ENCODE results near the gene DOK5.

Gene DOK5

GRCh38 chr20:54619682-54620081 is 144.3 kb downstream of the DOK5 start:
- DNase-seq = no peak

- DNase-seq = no peak
These were observed 145.2 kb downstream of the DOK5 start for GRCh38 chr20:54620611-54621010.

- no peak for DNase-seq
These were observed 147.2 kb downstream of the DOK5 start for GRCh38 chr20:54622333-54623295.

DNA sequence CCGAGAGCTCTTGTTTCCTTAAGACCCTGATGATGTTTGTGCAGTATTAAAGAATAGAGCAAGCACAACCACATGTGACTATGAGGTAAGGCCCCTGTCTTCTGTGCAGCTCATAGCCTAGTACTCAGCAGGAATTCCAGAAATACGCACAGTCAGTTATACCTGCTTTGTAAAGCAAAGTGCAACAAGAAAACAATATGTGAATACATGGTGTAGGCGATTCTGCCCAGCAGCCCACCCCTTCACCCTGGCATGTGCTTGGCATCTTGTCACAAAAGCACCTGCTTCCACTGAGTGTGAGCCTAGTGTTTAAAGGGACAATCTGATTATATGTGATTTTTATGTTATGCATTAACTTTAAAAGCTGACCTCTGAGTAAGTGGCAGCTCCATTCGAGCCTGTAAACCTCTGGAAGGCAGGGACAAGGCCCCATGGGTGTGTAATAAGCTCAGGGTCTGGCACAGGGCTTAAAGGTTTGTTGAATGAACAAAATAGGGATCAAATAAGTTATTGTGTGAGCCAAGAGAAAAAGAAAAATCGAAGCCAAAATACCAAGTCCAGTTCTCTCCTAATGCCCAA is 148.7 kb downstream of the DOK5 start:
- no peak for DNase-seq

- DNase-seq = peak; percentile 80
These were observed 149.5 kb downstream of the DOK5 start for GRCh38 chr20:54624706-54625390.

GRCh38 chr20:54625497-54625896 is 150.1 kb downstream of the DOK5 start:
- DNase-seq = no peak

GRCh38 chr20:54626126-54626525 is 150.7 kb downstream of the DOK5 start:
- DNase-seq = no peak

- DNase-seq = no peak
These were observed 154.2 kb downstream of the DOK5 start for GRCh38 chr20:54629632-54630031.

DNA sequence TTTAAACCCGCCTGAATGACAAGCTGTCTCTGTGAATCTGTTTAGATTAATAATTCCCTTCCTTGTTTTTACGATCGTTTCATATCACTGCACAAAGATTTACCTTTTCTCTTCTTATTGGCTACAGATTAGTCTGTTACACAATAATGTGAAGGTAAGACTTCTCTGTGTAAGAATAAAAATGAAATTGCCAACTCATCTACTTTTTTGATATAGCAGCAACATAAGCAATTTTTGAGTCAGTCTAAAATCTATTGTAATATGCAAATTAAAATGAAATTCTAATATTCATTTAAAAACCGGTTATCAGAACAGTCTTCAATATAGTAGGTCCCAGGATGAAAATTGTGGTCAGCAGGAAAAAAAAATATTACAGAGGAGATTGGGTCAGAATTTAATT is 155.2 kb downstream of the DOK5 start:
- DNase-seq = no peak

DNA sequence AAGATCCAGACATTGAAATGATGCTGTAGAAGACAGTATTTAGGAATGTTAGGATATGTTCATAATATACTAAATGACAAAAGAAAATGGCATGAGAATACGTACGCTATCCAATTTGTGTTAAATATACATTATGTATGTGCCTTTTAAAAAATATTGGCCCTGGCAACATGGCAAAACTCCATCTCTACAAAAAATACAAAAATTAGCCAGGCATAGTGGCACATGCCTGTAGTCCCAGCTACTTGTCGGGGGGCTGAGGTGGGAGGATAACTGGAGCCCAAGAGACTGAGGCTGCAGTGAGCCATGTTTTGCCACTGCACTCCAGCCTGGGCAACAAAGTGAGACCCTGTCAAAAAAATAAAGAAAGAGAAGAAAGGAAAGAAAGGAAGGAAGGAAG is 155.7 kb downstream of the DOK5 start:
- no peak for DNase-seq

GRCh38 chr20:54633374-54634355 is 158.3 kb downstream of the DOK5 start:
- no peak for DNase-seq

DNA sequence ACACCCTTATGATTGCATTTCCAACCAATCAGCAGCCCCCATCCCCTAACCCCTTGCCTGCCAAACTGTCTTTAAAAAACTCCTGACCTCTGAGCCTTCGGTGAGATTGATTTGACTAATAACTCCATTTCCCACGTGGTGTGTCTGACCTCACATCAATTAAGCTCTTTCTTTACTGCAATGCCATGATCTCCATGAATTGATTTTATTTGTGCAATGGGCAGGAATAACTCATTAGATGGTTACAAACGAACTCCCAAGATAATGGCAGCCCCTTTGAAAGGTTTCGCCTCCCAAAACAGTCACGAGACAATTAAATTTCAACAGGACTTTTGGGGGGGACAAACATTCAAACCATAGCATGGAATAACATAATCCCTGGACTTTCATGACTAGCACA is 161.2 kb downstream of the DOK5 start:
- DNase-seq = no peak

DNA sequence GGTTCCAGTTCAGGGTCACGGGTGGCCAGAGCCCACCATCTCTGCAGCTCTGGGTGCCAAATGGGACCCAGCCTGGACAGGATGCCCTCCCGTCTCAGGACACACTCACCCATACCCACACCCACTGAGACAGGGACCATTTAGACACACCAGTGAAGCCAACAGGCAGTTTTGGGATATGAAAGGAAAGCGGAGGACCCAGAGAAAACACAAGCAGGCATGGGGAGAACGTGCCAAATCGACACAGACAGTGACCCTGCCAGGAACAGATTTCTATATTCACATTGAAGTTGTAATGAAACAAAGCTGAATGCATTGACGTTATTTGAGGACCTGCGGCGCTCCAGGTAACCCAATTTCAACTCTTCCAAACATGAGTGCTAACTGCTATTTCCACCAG is 164.5 kb downstream of the DOK5 start:
- no peak for DNase-seq

DNA sequence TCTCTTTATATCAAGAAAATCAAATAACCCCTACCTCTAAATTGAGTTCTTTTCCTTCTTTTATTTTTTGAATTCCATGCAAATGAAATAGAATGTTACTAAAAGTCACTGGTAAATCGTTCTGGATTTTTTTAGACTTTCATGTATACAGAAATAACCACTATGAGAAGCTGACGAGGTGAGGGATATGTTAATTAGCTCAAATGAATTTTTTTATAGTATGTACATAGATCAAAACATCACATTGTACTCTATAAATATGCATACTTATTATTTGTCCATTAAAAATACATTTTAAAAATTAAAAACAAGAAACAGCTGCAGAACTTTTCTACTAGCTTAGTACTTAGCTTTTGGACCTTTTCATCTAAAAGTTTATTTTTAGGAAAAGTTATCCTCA is 165.4 kb downstream of the DOK5 start:
- DNase-seq = no peak

GRCh38 chr20:54642864-54643667 is 167.7 kb downstream of the DOK5 start:
- DNase-seq = no peak

DNA sequence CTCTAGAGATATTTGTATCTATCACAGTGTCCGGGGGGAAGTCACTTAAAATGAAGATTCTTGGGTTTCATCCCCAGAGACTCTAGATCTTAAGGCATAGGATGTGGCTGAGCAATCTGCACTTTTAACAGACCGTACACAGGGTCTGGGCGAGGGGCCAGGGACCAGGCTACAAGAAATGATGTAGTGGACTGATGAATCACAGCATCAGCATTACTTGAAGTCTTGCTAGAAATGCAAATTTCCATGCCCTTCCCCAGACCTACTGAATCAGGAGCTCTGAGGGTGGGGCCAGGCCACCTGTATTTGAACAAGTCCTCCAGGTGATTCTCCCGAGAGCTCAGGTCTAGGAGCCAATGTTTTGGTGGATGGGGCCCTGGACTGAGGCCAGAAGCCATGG is 168.4 kb downstream of the DOK5 start:
- no peak for DNase-seq

DNA sequence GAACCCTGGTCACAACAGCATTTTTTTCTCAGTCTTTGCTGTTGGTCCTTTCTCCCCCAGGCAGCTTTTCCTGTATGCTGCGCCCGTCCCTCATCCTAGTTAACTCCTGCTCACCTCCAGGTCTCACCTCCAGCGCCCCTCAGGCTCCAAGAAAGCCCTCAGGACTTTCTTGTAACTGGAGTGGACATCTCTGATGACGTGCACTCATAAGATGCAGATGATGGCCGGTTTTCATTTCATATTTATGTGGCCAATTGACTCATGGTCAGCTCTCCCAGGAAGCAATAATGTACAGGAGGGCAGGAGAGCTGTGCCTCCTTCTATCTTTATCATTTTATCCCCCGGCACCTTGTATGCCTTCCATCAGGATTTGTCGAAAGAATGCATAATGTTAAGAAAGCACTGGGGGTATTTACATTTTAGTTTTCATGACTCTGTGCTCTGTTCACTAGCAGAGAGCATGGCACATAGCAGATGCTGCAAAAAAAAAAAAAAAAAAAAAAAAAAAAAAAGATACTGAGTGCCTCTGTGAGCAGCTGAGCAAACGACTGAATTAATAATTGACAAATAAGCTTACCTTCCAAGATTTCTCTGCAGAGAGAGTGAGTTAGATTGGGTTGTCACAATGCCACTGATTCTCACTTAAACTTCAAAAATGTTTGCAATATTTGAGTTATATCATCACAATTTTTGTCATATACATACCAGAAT is 170.2 kb downstream of the DOK5 start:
- DNase-seq = no peak

DNA sequence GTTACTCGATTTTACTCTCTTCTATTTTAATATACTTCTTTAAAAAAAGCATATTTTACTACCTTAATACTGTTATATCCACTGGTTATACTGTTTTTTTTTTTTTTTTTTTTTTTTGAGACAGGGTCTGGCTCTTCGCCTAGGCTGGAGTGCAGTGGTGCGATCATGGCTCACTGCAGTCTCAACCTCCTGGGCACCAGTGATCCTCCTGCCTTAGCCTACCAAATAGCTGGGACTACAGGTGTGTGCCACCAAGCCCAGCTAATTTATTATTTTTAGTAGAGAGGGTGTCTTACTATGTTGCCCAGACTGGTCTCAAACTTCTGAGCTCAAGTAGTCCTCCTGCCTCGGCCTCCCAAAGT is 170.7 kb downstream of the DOK5 start:
- DNase-seq = no peak

DNA sequence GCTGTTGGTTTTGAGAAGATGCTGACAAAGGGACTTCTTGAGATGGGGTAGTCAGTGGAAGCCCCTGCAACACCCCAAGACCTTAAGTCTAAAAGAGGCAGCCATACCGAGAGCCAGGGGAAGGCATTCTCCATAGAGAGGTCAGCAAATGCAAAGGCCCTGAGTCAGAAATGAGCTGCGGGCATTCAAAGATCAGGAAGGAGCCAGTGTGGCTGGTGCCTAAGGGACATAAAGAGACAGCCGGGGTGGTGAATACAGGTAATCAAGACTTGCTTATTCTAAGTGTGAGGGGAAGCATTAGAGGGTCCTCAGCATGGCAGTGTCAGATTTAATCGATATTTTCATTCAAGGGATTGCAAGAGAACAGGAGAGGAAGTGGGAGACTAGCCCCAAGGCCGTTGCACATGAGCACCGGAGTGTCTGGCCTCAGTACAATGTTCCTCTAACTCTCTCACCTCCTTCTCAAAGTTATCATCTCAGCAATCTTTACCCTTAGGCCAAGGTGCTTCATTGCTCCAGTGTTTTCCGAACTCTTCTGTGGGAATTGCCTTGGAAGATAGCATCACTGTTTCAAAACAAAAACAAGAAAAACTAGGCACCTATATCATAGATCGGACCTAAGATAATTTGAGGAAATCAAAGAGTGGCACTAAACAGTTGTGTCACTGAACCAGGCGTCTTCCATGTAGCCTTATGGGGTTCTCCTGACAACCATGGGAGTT is 173.2 kb downstream of the DOK5 start:
- DNase-seq = no peak

DNA sequence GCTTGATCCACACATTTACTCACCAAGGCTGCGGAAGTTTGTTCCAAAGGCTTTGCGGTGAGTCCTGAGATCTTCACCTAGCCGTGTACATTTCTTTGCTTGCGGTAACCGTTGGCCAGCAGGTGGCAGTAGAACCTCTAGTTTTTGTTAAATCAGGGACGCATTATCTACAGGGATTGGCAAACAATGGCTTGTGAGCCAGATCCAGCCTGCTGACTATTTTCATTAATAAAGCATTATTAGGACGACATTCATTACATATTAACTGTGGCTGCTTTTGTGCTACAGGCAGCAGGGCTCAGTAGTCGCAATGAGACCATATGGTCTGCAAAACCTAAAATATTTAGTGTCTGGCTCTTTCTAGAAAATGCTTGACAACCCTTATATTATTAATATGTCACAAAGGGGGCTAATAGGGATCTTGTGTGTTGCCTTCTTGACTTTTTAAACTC is 174.1 kb downstream of the DOK5 start:
- DNase-seq = peak; percentile 63
